Astrocyte (in vitro differentiated cells and primary cell): ENCODE measurements around the gene TMTC4. TPM values are rescaled to one million over a fixed set of nuclear protein-coding genes. Genes with fewer than 3 reads are reported as not detected.

Experiments used
- DNase-seq: peaks from one replicate; pipeline ENCODE4 v3.0.0-alpha.2; 2010; ENCODE audit warnings: low read depth
- FAIRE-seq: peaks from 2 replicates; lab custom pipeline; 2011; peaks lifted over from hg19 to GRCh38; lab: Jason Lieb, UNC
- H2AFZ ChIP-seq: 2 replicates; pipeline ENCODE4 v1.6.0; 2012; ENCODE audit warnings: low read depth, low read length, inconsistent platforms
- H3K27ac ChIP-seq: 2 replicates; pipeline ENCODE4 v1.5.1; 2011; ENCODE audit warnings: low read depth, low read length, inconsistent platforms
- H3K27me3 ChIP-seq: 2 replicates; pipeline ENCODE4 v1.6.0; 2011; ENCODE audit warnings: low read length, inconsistent platforms; ENCODE audit not compliant: insufficient read depth
- H3K36me3 ChIP-seq: 2 replicates; pipeline ENCODE4 v1.5.1; 2011; ENCODE audit warnings: low read length, inconsistent platforms; ENCODE audit not compliant: insufficient read depth
- H3K4me1 ChIP-seq: 2 replicates; pipeline ENCODE4 v1.5.1; 2011; ENCODE audit warnings: low read length, inconsistent platforms; ENCODE audit not compliant: insufficient read depth
- H3K4me2 ChIP-seq: 2 replicates; pipeline ENCODE4 v1.6.0; 2012; ENCODE audit warnings: low read length, inconsistent platforms
- H3K4me3 ChIP-seq: 2 replicates; pipeline ENCODE4 v1.5.1; 2011; ENCODE audit warnings: low read depth, mild to moderate bottlenecking, low read length, inconsistent platforms; ENCODE audit not compliant: insufficient read depth
- H3K79me2 ChIP-seq: 2 replicates; pipeline ENCODE4 v1.6.0; 2012; ENCODE audit warnings: mild to moderate bottlenecking, low read length, inconsistent platforms; ENCODE audit not compliant: insufficient read depth
- H3K9ac ChIP-seq: 2 replicates; pipeline ENCODE4 v1.6.0; 2012; ENCODE audit warnings: mild to moderate bottlenecking, low read length, inconsistent platforms
- H3K9me3 ChIP-seq: 2 replicates; pipeline ENCODE4 v1.5.1; 2012; ENCODE audit warnings: low read depth, mild to moderate bottlenecking, low read length, inconsistent platforms; ENCODE audit not compliant: insufficient read depth
- H4K20me1 ChIP-seq: 2 replicates; pipeline ENCODE4 v1.6.0; 2012; ENCODE audit warnings: low read length, inconsistent platforms; ENCODE audit not compliant: insufficient read depth
- H3K27ac Mint-ChIP-seq: one replicate; pipeline ENCODE4 v1.8.0; 2021; ENCODE audit warnings: mild to moderate bottlenecking, mixed read lengths; ENCODE audit not compliant: unreplicated experiment
- H3K27me3 Mint-ChIP-seq: one replicate; pipeline ENCODE4 v1.8.0; 2021; ENCODE audit warnings: low read depth, mixed read lengths; ENCODE audit not compliant: unreplicated experiment
- H3K36me3 Mint-ChIP-seq: one replicate; pipeline ENCODE4 v1.8.0; 2021; ENCODE audit warnings: low read depth, mixed read lengths; ENCODE audit not compliant: unreplicated experiment
- H3K4me1 Mint-ChIP-seq: one replicate; pipeline ENCODE4 v1.8.0; 2021; ENCODE audit warnings: low read depth, mixed read lengths; ENCODE audit not compliant: unreplicated experiment
- H3K4me3 Mint-ChIP-seq: one replicate; pipeline ENCODE4 v1.8.0; 2021; ENCODE audit warnings: mild to moderate bottlenecking, moderate library complexity, mixed read lengths; ENCODE audit not compliant: unreplicated experiment
- H3K9me3 Mint-ChIP-seq: one replicate; pipeline ENCODE4 v1.8.0; 2021; ENCODE audit warnings: mild to moderate bottlenecking, mixed read lengths; ENCODE audit not compliant: unreplicated experiment
- CTCF ChIP-seq: IDR thresholded peaks from 2 replicates; pipeline ENCODE4 v1.5.1; 2011; ENCODE audit warnings: low read depth, mild to moderate bottlenecking, inconsistent platforms, low read length, moderate library complexity; ENCODE audit not compliant: insufficient read depth
- EZH2 ChIP-seq: IDR thresholded peaks from 2 replicates; pipeline ENCODE4 v1.6.1; 2012; ENCODE audit warnings: mild to moderate bottlenecking, low read length, inconsistent platforms; ENCODE audit not compliant: insufficient read depth
- total RNA-seq: library from RNA; stranded (reverse); gene quantifications from 2 replicates; pipeline ENCODE4 v1.2.1, GENCODE V29; 2021

Gene TMTC4
- total RNA-seq, 1 donor from 2014 or later = 8.4 TPM

- H3K79me2 ChIP-seq = peaks cover 30% of the 10 kb centered on the region
- no peak for TF ChIP-seq EZH2
- no peak for TF ChIP-seq CTCF
- H3K4me3 Mint-ChIP-seq = peak overlapping the region; percentile 86
- no peaks in the 10 kb centered on the region for H3K36me3 ChIP-seq
- no peaks in the 10 kb centered on the region for H3K27me3 ChIP-seq
- H3K27ac ChIP-seq = peak overlapping the region; percentile 75
- H3K4me1 ChIP-seq = peaks cover 14% of the 10 kb centered on the region
- H3K4me2 ChIP-seq = peak overlapping the region; percentile 91
- H3K27ac Mint-ChIP-seq = peak overlapping the region; percentile 78
- FAIRE-seq = no peak
- H3K9me3 Mint-ChIP-seq = no peaks in the 10 kb centered on the region
- no peaks in the 10 kb centered on the region for H3K27me3 Mint-ChIP-seq
- H3K4me1 Mint-ChIP-seq = peaks cover 7% of the 10 kb centered on the region
- H3K9me3 ChIP-seq = no peaks in the 10 kb centered on the region
- H3K4me3 ChIP-seq = peak overlapping the region; percentile 72
- peak overlapping the region; percentile 77 for H3K9ac ChIP-seq
- H4K20me1 ChIP-seq = peaks cover 17% of the 10 kb centered on the region
- peak overlapping the region; percentile 87 for H2AFZ ChIP-seq
- no peaks in the 10 kb centered on the region for H3K36me3 Mint-ChIP-seq
- DNase-seq = peak; percentile 94
These were observed 471 bp upstream of the TMTC4 start for GRCh38 chr13:100674872-100675660.

GRCh38 chr13:100673713-100674571 lies 653 bp downstream of the TMTC4 start:
- no peaks in the 10 kb centered on the region for H3K36me3 Mint-ChIP-seq
- peaks cover 7% of the 10 kb centered on the region for H3K4me1 Mint-ChIP-seq
- TF ChIP-seq CTCF (no peak), EZH2 (no peak)
- no peaks in the 10 kb centered on the region for H3K36me3 ChIP-seq
- H3K27me3 ChIP-seq = no peaks in the 10 kb centered on the region
- DNase-seq (peak; percentile 86), FAIRE-seq (no peak)
- H3K27ac ChIP-seq = peak overlapping the region; percentile 75
- peak overlapping the region; percentile 66 for H2AFZ ChIP-seq
- no peaks in the 10 kb centered on the region for H3K27me3 Mint-ChIP-seq
- peaks cover 16% of the 10 kb centered on the region for H3K4me1 ChIP-seq
- H3K9me3 Mint-ChIP-seq = no peaks in the 10 kb centered on the region
- peaks cover 17% of the 10 kb centered on the region for H4K20me1 ChIP-seq
- peak overlapping the region; percentile 91 for H3K4me2 ChIP-seq
- peak overlapping the region; percentile 72 for H3K4me3 ChIP-seq
- no peaks in the 10 kb centered on the region for H3K9me3 ChIP-seq
- H3K79me2 ChIP-seq = peaks cover 30% of the 10 kb centered on the region
- H3K27ac Mint-ChIP-seq = peak overlapping the region; percentile 79
- H3K4me3 Mint-ChIP-seq = peak overlapping the region; percentile 94
- peak overlapping the region; percentile 77 for H3K9ac ChIP-seq
